22Rv1 (cell line): ENCODE results near the gene TTF1.

ENCODE experiments used
- CTCF ChIP-seq: fragments of 450-650 bp; IDR thresholded peaks from 2 replicates; pipeline ENCODE4 v1.5.1; 2017; ENCODE audit warnings: mild to moderate bottlenecking
- ZFX ChIP-seq: fragments of 450-650 bp; IDR thresholded peaks from 2 replicates; pipeline ENCODE4 v1.6.1; 2017; ENCODE audit warnings: antibody characterized with exemption, borderline replicate concordance

GRCh38 chr9:132366481-132366880 lies 40.2 kb downstream of the TTF1 start:
- TF ChIP-seq CTCF (no peak), ZFX (no peak)
